ENCODE measurements around the gene XPC.

GRCh38 chr3:14174483-14174882 is 3.9 kb downstream of the XPC start:
- no peak for TF ChIP-seq SUZ12 (IDR thresholded peaks at IDR 0.05)
- no peak for TF ChIP-seq FOXA1 (IDR thresholded peaks at IDR 0.05)
- no peak for TF ChIP-seq CTBP1 (IDR thresholded peaks at IDR 0.05; ENCODE audit: borderline replicate concordance)
- TF ChIP-seq ZNF384 (IDR thresholded peaks at IDR 0.05) = no peak
- TF ChIP-seq FOXK2 (IDR thresholded peaks at IDR 0.05) = no peak
- no peak for TF ChIP-seq FOXM1 (IDR thresholded peaks at IDR 0.05; ENCODE audit: borderline replicate concordance)
- TF ChIP-seq SP1 (IDR thresholded peaks at IDR 0.05) = no peak
- no peak for TF ChIP-seq LEF1 (IDR thresholded peaks at IDR 0.05; ENCODE audit: borderline replicate concordance)
- TF ChIP-seq ELF4 (IDR thresholded peaks at IDR 0.05) = no peak
- TF ChIP-seq BHLHE40 (IDR thresholded peaks at IDR 0.05; ENCODE audit: borderline replicate concordance) = no peak
- no peak for TF ChIP-seq NFRKB (IDR thresholded peaks at IDR 0.05)
- no peak for TF ChIP-seq L3MBTL2 (conservative IDR thresholded peaks at IDR 0.05)
- no peak for TF ChIP-seq PKNOX1 (IDR thresholded peaks at IDR 0.05)
- no peak for TF ChIP-seq HDGF (IDR thresholded peaks at IDR 0.05; ENCODE audit: borderline replicate concordance)

Data from HEK293T (cell line).